Stimulated activated CD8-positive, alpha-beta memory T cell treated with anti-CD3 and anti-CD28 coated beads, Interleukin-15, amount 100 ng/mL, for 1 hour (primary cell): ENCODE measurements around the gene DCLK1.
"Not testable (repeated sequence)": the region's sequence is repeated elsewhere in the genome, so short reads cannot be mapped to it uniquely, and the experiment has no call there.

Experiments used
- DNase-seq: peaks from one replicate; pipeline ENCODE4 v3.0.0-alpha.2; 2020; ENCODE audit warnings: low read depth

DCLK1 gene

DNA sequence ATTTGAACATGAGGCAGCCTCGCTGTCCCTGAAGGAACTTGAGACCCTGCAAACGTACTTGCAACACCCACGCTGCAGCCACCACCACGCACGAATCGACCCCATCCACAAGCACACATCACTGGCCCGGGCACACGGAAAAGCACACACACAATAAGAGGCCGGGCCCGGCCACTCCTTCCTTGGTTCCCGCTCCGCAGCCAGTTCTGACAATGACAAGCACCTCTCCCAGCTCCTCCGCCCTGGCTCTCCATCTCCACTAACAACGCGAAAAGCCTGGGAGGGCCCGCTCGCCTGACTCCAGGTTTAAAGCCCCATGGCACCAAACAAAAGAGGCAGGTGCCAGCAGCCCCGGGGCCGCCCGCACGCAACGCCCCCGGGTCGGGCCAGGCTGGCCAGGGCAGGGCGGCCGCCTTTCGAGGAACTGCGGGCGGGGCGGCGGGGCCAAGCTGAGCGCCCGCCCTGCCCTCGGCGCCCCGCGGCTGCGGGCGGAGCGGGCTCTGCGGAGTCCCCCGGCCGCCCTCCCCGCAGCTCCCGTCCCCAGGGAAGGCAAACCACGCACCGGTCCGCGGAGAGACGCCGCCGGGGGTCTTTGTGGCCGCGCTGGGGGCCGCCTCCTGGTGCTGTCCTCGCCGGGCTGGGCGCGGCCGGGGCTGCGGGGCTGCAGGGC, 495 bp downstream of the DCLK1 start:
- DNase-seq: no peak

DNA sequence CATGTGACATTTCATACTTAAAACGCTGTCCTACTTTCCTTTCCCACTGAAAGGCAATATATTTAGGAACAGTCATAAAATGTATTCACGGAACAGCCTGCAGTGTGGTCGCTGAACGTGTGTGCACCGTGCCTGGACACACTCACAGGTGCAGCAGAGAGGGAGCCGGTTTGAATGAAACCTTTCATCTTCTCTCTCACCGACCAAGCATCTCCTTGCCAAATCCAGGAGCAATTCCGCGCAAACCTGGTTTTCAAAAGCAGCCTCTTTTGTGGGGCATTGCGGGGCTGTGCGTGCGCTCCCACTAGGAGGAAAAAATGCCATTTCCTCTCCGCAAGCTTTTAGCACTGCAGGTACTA, 1.0 kb downstream of the DCLK1 start:
- no peak for DNase-seq

DNA sequence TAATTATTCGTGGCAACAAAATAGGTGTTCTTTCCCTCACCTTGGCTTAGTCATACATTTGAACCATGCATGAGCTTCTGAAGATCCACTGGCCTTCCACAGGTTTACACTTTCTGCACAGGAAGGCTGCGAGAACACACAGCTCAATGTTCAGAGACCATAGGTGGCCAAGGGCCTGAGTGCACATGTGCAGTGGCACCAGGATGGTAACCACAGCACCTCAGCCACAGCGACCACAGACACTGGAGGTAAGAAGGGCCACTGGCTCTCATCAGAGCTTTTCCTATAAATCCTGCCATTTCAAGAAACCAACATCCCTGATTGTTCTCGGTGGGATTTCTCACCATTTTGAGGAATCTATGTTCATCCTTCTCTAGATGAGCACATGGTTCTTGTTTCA, 1.6 kb downstream of the DCLK1 start:
- DNase-seq: no peak

DNA sequence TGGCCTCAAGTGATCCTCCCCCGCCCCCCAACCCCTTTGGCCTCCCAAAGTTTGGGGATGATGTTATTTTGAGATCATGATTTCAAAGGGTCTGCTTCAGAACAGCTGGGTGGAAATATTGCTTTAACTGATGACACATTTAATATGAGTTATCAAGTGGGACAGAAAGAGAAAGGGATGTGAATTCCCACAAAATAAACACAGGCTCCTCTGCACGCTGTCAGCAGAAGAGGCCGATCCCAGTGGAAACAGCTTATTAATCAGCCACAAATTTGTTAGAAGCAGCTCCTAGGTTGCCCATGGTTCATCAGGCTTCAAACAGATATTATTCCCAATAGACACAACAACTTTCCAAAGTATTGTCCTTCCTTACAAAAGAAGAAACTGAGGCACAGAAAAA, 4.7 kb downstream of the DCLK1 start:
- DNase-seq: no peak

DNA sequence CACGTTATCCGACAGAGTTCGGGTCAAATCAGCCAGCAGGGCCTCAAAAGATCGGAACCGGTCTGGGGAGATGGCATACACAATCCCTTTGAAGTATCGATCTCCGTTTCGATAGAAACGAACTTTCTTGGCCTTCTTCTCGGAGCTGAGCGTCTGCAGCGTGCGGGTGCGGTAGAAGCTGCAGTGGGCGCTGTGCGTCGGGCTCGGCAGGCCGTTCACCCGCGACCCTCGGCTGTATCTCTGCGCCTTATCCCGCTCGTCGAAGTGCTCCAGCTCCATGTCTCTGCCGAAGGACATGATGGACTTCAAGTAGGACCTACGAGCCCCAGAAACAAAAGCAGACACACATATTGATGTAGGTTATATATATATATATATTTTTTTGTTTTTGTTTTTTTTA, 5.3 kb downstream of the DCLK1 start:
- DNase-seq: no peak

DNA sequence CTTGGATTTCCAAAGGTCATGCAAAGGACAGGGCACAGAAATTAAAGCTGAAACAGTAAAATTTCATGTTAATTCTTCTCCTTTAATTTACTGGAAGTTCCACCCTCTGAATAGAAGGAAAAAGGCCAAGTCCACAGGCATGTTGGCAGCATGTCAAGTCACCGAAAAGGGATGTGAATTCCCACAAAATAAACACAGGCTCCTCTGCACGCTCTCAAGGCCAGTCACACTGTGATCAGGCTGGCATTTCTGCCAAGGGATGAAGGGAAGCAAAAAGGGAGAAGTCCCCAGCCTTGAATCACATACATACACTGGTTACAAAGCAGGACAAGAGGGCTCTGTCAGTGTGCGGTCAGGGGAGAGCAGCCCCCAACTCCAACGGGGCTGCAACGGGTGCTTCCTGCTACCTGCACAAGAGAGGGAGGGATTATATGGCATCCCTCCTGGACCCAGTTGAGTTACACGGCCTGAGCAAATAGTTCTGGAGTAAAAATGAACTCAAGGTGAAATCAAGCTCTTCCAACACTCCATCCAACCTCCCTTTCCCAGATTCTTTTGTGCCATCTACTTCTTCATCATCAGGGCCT, 6.9 kb downstream of the DCLK1 start:
- DNase-seq: no peak

DNA sequence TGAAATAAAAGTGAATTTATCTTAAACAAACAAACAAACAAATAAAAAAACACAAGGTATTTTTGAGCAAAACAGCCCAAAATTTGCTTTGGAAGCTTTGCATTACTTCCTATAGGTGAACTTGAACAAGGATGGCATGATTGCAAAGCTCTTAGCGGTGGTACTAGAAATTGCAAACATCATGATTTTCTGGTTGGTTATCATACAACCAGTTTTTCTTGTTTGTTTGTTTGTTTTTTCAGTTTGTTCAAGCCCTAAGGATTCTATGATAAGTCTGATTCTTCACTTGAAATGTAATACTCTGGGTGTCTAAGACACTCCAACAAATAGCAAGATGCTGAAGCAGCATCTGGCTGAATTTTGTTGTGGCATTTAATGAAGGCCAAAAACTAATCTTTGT, 15.9 kb downstream of the DCLK1 start:
- no peak for DNase-seq

DNA sequence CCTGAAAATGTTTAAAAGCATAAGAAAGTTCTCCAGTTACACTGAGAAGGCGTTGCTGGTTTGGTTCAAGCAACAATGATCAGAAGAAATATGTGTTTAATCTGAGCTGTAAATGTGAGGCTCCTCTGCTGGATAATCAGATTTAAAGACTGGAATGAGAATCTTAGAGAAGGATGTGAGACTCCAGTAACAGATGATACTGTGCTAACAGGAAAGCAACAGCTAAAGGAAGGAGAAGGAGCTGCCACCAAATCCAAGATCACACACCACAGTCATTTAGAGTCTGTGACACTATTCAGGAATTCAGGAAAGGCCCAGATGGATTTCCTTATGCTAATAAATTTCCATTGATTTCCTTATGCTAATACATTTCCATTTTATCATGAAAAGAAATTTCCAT, 16.9 kb downstream of the DCLK1 start:
- DNase-seq: no peak

DNA sequence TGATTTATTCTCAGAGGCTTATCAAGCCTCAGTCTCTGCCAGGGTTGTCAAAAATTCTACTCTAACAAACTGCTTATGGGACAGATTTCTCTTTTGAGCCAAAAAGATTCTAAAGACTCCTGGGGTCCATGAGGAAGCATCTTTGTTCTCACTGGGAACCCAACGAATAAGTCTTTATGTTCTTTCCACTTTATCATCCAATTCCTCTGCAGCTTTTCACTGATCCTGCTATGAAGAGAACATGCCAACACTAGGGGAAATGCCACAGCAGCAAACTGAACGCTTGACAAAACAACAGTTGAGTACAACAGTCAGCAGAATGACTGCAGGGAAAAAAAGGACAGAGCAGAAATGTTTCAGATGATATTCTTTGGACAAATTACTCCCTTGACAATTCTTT, 22.2 kb downstream of the DCLK1 start:
- no peak for DNase-seq

DNA sequence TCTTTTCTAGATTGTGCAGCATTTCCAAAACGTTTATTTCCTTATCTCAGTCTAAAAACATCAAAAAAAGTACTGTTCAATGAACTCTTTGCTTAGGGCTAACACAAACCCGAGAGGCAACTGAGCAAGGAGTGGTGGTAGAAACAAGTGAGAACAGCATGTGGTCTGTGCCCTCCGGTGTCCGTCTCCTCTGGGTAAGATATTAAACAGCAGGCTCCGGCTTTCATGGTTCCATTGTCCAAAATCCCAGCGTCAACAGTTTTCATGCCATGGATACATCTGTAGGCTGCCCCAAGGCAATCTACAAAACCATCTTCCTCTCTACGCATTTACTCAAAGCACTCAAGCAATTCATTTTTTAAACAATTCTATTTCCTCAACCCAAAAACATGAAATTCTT, 22.8 kb downstream of the DCLK1 start:
- DNase-seq: no peak

DNA sequence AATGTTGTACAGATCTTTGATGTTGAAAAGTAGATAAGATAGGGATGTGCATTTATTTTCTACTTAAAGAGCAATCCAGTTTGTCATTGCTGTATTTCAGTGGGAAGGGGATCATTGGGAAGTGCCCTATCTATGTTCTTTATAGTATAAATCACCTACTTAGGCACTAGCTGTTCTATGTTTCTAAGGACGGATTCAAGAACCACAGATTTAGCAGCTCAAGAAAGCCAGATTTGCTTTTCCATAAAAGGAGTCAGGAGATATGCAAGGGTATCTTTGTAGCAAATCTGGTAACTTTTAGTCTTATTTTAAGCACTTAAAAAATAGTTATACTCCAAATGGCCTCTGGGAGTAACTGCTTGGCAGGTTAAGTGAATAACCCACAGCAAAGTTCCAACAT, 23.7 kb downstream of the DCLK1 start:
- no peak for DNase-seq

DNA sequence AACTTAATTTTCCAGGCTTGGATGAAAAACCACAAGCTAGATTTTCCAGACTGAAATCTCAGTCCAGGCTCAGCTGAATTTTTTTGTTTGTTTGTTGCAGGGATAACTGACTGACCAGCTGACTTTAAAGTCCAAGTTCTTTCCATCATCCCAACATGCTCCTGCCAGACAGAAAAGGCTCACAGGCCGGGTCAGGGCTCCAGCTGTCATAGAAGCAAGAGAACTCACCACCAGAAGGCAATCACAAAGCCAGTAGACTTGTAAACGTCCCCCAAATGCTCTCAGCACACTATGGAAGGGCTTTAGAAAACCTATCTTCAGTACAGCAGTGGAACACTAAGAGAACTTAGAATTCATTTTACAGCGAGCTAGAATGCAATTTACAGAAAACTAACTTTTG, 25.5 kb downstream of the DCLK1 start:
- no peak for DNase-seq

DNA sequence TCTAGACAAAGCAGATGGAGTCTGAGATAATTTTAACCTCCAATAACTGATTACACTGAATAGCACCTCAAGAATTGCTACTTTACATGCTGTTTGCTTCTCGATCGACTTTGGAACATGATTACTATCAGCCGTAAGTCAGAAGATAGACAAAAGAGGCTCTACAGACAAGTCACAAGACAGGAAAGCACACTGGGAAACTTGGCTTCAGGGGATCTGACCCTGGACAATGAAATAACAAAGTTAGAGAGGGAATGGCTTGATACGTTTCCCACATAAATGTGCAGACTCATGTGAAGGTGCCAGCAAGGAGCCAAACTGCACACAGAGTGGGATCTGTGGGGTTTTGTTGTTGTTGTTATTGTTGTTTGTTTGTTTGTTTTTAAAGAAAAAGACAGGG, 28.5 kb downstream of the DCLK1 start:
- no peak for DNase-seq

DNA sequence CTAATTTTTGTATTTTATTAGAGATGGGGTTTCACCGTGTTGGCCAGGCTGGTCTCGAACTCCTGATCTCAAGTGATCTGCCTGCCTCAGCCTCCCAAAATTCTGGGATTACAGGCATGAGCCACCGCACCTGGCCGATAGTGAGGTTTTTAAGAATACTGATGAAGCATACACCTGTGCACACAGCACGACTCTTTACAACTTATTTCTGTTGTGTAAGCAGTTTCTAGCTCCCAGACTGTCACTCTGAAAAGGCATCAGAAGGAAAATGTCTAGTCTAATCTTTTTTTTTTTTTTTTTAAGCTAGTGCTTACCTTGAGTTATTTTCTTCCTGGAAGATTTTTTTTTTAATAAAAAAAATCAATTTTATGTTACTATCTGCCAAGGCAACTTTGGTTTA, 29.3 kb downstream of the DCLK1 start:
- not testable (repeated sequence) for DNase-seq

DNA sequence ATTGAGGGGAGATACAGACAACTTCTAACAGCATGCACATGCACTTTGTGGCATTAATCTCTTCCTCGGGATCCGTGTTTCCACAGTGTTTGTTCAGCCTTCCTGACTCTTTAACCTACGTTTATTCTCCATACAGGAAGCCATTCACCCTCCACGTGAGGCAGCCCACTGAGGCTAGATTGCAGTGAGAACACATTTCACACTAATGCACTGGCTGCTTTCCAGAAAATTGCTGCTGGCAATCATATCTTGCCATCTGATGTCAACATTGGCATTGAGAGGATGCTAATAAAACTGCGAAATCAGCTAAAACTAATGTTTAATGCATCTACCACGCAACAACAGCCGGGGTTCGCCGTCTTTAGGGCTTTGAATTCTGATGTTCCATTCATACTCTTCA, 30.0 kb downstream of the DCLK1 start:
- no peak for DNase-seq

DNA sequence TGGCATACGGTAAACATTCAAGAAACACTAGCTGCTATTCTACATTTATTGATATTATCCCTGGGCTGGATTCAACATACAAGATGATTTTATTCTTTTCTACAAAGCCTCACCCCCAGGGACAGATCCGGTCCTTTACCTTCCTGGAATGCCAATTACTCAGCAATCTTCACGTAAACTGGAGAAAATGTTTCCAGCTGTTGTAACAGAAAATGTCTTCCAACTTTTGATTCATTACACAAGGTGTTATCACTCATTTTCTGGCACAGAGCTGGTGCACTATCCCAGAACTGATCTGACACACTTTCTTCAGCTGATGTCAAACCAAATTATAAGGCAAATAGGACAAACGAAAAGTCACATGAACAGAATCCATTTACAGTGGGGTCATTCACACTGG, 33.1 kb downstream of the DCLK1 start:
- no peak for DNase-seq

DNA sequence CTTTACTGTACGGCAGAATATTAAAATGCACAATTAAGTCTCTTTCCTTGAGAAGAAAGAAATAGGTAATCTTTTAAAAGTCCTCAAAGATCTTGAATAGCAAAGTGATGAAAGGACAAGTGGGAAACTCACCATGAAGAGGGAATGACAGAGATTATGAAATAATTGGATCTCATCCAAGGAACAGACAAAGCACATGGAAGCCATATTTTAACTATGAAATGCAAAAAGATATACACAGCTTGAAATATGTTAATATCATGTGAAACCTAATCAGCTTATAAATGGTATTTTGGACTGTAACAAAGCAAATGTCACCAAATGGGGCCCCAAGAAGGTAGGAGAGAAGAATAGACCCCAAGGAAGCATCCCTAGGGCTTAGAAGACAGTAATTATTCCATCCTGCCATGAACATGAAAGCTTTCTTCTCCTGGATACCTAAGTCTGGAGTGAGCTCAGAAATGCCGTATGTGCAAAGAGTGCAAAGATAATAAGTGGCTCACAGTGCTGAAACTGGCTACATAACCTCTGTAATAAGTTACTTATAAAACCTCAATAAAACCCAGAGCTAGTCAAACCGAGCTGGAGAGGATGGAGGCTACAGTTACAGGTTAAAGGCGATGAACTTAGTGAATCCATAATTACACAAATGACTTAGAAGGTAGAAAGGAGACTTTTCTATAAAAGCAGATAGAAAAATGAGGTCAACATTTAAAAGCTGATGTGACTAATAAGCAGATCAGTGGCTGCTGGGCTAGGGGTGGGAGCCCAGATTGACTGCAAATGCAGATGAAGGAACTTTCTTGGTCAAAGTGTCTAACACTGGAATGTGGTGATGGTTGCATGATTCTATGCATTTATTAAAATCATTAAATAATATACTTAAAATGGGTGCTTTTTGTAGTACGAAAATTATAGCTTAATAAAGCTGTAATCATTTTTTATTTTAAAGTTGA, 34.4 kb downstream of the DCLK1 start:
- no peak for DNase-seq

DNA sequence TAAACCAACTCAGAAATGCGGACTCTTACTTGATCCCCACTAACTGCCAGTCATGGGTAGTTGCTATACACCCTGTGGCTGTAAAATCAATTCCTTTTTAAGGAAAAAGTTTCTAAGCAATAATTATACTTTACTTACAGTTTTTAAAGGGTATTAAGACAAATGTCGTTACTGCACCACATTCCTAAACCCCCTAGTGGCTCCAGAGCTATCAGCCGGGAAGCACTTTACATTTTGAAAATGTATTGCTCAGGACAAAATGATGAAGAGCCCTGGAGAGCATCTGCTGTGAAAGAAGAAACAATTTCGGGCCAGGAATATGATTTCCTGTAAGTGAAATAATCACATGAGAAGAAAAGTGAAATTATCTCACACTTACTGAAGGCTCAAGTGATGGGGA, 36.7 kb downstream of the DCLK1 start:
- no peak for DNase-seq

DNA sequence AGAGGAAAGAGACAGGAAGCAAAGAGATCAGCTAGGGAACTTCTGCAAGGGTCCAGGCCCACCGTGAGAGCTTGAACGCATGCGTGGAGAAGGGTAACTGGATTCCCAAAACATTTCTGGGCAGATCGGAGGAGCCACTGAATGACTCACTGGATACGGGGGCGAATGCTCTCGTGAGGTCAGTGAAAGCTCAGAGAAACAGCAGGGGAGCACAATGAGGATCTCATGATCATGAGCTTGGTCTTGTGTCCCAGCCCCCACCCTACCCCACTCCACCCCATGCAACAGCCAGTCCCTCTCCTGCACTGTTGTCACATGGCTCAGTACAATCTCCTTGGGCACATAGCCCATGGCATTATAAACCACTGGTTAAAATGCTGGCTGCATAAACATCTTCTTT, 40.6 kb downstream of the DCLK1 start:
- no peak for DNase-seq

DNA sequence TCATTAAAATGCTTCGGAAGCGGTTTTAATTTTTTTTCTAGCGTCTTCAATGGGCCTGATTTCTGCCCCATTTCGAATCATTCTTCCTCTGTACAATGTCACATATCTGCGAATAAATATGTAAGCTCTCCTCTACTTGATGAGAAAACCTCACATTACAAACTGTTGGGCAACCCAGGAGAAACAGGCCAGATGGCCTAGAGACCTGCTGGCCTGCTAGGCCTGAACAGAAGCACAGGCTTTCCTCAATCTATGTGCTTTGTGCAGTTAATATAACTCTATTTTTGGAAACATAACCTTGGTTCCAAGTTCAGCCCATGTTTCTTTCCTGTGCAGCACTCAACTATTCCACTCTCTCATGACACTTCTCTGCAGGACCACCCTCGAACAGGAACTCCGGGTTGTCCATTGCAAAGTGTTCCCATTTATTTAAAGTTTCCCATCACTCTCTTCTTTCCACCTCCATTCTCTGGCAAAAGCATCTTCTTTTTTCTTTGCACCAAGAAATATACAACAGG, 42.0 kb downstream of the DCLK1 start:
- no peak for DNase-seq

DNA sequence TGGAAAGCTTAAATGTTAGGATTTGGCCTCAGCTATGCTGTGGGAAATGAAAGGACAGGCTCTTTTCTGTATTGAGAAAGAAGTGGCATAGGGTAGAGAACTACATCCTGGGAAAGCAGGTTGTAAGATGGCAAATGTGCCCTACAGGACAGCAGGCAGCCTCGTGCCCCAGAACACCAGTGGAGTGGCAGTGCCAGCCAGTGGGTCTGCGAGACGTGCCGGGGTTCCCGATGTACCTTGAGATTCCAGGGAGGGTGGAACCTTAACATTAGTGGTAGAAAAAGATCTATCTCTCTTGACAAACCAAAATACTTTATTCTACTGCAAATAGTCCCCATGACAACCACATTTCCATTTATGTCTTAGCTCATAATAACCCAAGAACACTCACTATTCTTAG, 42.7 kb downstream of the DCLK1 start:
- no peak for DNase-seq

DNA sequence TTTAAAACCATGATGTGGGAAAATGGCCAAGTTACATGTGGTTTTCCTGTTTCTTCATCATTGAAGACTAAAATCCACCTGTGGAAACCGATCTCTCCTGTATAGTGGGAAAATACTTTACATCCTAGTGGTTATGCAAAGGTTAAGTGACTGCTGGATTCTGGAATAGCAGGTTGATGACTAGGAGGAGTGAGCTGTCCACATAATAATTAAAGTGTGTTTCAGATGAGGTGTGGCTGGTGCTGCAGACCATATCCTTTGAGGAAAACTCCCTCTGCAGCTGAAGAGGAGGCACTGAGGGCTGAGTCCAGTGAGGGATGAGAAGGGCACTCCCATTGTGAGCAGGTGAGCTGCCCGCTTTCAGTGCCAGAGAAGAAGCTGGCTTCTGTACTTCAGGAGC, 43.2 kb downstream of the DCLK1 start:
- no peak for DNase-seq

DNA sequence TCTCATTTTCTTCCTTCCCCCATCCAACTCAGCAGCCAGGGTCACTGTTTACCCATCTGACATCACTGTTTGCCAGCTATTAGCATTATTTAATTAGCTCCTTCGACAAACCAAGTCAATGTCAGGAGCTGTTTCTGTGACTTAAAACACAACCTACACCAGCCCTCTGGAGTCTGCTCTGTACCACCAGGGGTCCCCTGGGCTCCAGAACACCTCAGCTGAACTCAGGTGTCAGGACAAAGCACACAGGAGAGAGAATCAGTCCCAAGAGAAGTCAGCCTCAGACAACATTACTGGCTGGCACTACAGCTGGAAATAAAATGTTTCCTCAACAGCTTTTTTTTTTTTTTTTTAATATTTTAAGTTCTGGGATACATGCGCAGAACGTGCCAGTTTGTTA, 45.1 kb downstream of the DCLK1 start:
- DNase-seq: no peak
